GM19328 (cell line): Measurements from ENCODE around the gene AHCYL2.
"Not testable (repeated sequence)": the region's sequence is repeated elsewhere in the genome, so short reads cannot be mapped to it uniquely, and the experiment has no call there.

Experiments used
- ATAC-seq: cut with Tn5 transposase; IDR thresholded peaks from one replicate; pipeline ENCODE4 v1.9.1; 2021; ENCODE audit warnings: mild to moderate bottlenecking, moderate library complexity; ENCODE audit not compliant: unreplicated experiment

Gene AHCYL2

GRCh38 chr7:129412501-129412900, 187.7 kb downstream of the AHCYL2 start:
- no peak for ATAC-seq

- no peak for ATAC-seq
Measured at GRCh38 chr7:129417073-129417472, 192.2 kb downstream of the AHCYL2 start.

DNA sequence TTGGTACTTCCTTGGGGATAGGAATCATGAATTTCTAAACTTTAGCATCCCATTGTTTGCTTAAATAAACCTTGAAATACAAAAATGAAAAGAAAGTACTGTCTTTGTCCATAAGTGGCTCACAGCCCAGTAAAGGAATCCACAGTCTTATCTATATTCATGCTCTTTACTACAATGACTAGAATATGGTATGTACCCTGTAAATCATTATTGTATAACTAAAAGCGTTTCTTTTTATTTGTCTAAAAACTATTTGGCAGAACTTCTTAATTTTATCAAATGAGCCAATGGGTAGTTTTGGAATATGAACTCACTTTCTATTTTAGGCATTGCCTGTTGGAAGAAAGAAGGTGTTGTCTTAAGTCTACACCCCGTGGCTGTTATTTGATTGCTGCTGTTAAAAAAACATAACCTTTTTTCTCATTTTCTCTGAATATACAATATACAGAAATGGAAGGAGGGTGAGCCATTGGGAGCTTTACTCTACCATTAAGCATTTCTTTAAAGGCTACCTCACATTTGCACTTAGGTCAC, 197.0 kb downstream of the AHCYL2 start:
- no peak for ATAC-seq

GRCh38 chr7:129422727-129423126, 197.9 kb downstream of the AHCYL2 start:
- no peak for ATAC-seq

DNA sequence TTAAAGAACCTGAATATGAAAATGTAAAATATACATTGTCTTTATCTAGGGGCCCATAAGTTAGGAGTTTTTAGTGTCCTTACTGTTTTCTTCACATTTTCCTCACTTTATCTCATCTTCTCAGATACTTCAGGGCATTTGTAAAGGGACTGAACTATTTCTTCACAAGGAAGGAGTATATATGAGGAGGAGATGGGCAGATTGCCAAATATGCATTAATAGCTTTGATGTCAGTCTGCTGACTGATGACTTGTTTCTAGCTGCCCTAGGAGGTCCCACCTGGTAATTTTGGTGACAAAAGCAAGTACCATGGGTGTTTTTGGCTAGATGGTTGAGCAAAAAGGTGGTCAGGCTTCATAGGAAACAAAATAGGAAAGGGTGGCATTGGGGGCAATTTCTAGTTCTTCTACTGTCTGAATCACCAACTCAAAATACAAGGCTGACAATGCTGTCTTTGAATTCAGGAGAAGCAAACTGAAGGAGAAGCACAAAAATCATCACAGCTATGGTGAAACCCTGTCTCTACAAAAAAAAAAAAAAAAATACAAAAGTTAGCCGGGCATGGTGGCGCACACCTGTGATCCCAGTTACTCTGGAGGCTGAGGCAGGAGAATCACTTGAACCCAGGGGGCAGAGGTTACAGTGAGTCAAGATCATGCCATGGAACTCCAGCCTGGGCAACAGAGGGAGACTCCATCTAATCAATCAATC, 199.0 kb downstream of the AHCYL2 start:
- ATAC-seq = no peak

GRCh38 chr7:129426482-129426881, 201.7 kb downstream of the AHCYL2 start:
- ATAC-seq = no peak

DNA sequence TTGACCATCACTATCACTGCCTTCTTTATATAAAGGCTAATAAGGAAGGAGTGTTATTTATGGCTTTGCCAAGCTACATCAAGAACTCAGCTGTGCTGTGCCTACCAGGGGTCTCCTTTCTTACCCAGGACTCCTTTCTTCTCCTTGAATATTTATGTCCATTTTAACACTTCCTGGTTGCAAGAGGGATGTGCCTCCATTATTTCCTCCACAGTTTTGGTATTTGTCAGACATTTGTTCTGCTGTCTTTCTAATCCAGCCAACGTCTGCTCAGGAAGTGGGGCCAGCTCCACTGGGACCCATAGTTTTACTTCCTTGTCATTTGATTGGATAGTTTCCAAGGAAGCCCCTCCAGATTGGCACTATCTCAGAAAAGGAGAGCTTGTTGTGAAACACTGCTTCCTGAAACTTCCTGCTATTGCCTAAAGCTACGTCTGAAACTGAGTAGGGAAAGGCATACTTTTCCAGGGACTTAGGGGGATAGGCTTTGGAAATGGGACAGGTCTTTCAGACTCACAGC, 202.8 kb downstream of the AHCYL2 start:
- ATAC-seq = no peak

GRCh38 chr7:129431911-129432643, 207.2 kb downstream of the AHCYL2 start:
- no peak for ATAC-seq

DNA sequence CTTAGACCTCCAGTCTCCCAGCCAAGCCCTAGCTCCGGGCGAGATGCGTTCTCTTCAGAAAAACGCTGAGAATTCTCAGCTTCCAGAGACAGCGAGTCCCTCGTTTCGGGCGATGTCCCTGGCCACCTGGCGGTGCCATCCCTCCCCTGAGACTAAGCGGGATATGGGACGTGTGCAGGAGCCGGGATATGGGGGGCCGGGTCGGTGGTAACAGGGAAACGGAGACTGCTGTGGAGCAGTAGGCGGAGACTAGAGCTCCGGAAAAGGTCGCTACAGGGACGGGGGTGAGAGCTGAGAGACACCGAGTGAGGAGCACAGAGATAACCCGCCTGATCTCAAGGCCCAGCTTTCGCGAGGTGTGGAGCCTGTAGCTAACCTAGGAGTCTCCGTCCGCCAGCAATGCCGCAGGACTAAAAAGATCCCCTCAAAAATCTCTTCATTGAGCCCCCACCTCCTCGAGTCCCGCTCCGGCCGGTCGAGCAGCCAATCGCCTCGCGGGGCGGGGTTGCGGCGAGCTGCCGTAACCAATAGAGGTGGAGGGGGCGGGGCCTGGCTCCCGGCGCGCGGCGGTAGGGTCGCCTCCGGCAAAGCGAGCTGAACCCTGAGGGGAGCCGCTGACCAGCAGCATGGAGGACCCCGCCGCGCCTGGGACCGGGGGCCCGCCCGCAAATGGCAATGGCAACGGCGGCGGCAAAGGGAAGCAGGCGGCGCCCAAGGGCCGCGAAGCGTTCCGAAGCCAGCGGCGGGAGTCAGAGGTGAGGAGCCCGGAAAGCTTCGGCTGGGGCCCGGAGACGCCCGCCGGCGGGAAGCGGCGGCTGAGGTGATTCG, 209.2 kb downstream of the AHCYL2 start, which contains the start of gene STRIP2:
Gene STRIP2, plus strand, starts transcription at position 586 of the 828 bp plus-strand sequence. Its CDS starts 41 bp downstream, at position 627.
- peak; percentile 98 for ATAC-seq

DNA sequence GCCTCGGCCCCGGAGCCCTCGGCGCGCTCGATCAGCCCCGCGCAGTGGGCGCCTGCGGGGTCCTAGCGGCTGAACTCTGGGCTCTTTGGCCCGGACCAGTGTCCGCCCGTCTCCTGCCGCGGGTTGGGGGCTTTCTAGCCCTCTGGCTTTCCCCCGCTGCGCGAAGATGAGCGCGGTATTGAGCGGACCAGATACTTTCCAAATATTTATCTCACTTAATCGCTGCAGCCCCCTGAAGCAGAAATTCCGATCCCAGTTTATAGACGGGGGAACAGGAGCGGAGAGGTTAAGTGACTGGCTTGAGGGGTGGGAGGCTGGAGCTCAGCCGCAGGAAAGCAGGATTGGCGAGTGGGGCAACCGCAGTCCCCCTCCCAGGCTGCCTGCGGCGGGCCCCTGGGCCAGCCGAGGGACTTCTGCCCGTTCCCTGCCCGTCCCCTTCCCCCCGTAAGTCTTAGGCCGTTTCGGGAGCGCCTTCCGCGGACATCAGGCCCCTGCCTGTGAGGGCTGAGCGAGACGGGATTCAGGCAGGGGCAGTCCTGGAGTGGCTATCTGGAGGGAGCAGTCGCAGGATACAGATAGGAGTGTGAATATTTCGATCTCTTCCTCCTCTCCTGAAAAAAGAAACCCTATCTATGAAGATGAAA, 210.0 kb downstream of the AHCYL2 start:
- ATAC-seq = no peak

- no peak for ATAC-seq
Measured at GRCh38 chr7:129435414-129435829, 210.6 kb downstream of the AHCYL2 start.

- no peak for ATAC-seq
Measured at GRCh38 chr7:129436335-129436923, 211.6 kb downstream of the AHCYL2 start.

GRCh38 chr7:129437190-129437589, 212.4 kb downstream of the AHCYL2 start:
- no peak for ATAC-seq

DNA sequence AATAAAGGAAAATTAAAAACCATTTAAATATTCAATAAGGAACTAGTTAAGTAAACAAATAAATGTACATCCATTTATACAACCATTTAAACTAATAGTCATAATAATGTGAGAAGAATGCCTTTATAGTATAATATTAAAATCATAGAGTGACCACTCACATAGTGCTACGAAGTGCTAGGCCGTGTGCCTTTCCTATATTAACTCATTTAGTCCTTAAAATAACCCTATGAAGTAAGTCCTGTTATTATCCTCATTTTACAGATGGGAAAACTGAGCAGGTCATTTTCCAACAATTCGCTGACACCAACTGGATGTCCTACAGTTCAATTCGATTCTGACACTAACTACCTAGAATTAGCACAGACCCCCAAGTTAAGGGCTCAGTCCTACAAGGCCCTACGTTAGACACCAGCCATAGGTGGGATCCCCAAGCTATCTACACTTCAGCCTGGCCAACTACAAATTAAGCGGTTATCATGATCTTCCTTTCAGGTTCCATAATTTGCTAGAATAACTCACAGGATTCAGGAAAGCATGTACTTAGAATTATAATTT, 213.5 kb downstream of the AHCYL2 start:
- no peak for ATAC-seq

DNA sequence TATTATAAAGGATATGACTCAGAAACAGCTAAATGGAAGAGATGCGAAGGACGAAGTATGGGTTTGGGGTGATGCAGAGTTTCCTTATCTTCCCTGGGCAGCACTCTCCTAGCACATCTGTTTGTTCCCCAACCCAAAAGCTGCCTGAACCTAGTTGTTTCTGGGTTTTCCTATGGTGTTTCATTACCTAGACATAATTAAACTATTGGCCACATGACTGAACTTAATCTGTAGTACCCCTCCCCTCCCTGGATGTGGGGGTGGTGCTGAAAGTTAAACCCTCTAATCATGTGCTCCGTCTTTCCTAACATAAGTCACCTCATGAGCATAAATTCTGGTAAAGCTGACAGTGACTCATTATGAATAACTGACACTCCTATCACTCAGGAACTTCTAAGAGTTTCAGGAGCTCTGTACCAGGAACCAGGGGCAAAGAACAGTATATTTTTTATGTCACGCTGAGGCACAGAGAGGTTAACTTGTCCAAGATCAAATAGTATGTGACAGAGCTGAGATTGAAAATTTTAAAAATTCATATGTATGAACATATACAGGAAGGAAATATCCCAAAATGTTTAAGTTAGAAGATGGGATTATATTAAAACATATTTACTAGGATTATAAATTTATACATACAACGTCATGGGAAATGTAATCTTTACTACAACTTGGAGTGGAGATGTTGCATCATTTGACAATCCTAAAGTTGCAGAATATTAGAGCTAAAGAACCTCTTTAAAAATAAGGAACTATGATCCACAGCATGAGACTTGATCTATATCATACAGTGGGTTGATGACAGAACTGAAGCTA, 214.2 kb downstream of the AHCYL2 start:
- no peak for ATAC-seq

GRCh38 chr7:129439963-129440625, 215.3 kb downstream of the AHCYL2 start:
- ATAC-seq = no peak

GRCh38 chr7:129443612-129444011, 218.8 kb downstream of the AHCYL2 start:
- no peak for ATAC-seq

DNA sequence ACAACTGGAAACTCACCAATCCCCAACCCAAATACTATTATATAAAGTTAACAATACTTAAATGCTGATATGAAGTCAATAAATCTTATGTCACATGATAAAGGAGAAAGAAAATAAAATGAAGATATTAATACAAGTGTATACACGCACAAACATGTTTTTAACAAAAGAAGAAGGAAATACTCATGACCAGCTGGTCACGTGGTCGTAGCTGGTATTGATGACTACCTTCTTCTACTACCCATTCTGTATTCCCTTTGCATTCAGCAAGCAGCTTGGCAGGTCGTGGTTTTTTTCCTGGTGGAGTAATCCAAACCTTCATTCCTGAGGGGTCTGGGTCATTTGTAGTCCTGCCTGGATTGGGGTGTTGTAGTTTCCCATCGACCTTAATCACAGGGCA, 219.9 kb downstream of the AHCYL2 start:
- ATAC-seq = not testable (repeated sequence)
